Measurements from ENCODE around the gene SLC22A23. TPM values are rescaled to one million over a fixed set of nuclear protein-coding genes. Genes with fewer than 3 reads are reported as not detected.

SLC22A23 gene
- total and polyA plus RNA-seq, 2 of the 4 experiments (the other 2 are of a cell fraction), result 0.72 to 1.6 TPM

DNA sequence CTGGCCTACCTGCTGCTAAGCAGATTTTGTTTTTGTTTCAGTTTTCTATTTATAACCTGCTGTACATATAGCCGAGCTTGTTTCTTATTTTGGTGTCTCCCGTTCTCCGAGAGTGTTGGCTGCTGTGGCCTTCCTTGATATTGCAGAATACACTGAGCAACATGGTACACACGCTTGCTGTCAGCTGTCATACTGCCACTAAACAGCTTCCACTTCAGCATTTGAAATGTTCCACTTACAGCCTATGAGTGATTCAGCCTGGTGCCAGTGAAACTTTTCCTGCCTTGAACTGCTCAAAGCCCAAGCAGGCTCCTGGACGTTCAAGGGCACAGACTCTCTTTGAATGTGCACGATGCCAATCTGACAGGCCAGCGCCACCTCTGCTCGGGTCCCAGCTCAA lies 111.0 kb downstream of the SLC22A23 start:
- Histone ChIP-seq H3K36me3 (ENCODE audit: control insufficient read depth, insufficient read depth, low read length) (no peaks in the 10 kb centered on the region), H3K23ac (ENCODE audit: low read depth, low read length) (no peak overlapping the region), H3K9ac (ENCODE audit: low read depth, low read length) (no peak overlapping the region), H2AK5ac (ENCODE audit: low read depth, low read length) (no peak overlapping the region), H3K4me3 (ENCODE audit: insufficient read depth, low read depth, low read length) (no peak overlapping the region), H3K4me2 (ENCODE audit: low read depth, low read length) (no peak overlapping the region), H4K20me1 (ENCODE audit: insufficient read depth, low read length) (no peaks in the 10 kb centered on the region), H3K14ac (replicated peaks; ENCODE audit: low read depth, low read length) (no peak overlapping the region), H3K4ac (ENCODE audit: low read depth, low read length) (no peak overlapping the region), H2BK20ac (ENCODE audit: low read depth, low read length) (no peak overlapping the region), H3K4me1 (ENCODE audit: control insufficient read depth, insufficient read depth, low read length) (no peaks in the 10 kb centered on the region; the same call in 1 of the 2 replicates), H2BK5ac (ENCODE audit: low read depth, low read length, poor library complexity, severe bottlenecking) (no peak overlapping the region), H3K79me1 (ENCODE audit: low read depth in 1 of 2, low read length in 2 of 2) (no peaks in the 10 kb centered on the region), H3K18ac (ENCODE audit: low read depth, low read length) (no peak overlapping the region), H2BK120ac (ENCODE audit: low read depth, low read length) (no peak overlapping the region), H3K27me3 (ENCODE audit: control insufficient read depth, insufficient read depth, low read length) (peaks cover 22% of the 10 kb centered on the region), H3K9me3 (ENCODE audit: control insufficient read depth, insufficient read depth, low read length) (no peaks in the 10 kb centered on the region), H4K5ac (ENCODE audit: low read depth, low read length) (no peak overlapping the region), H3K27ac (ENCODE audit: insufficient read depth, low read length) (no peak overlapping the region), H2AK9ac (replicated peaks; ENCODE audit: low read depth, low read length, poor library complexity) (no peak overlapping the region), H3K9me1 (ENCODE audit: insufficient read depth, low read length) (no peaks in the 10 kb centered on the region), H4K91ac (ENCODE audit: insufficient read depth, low read depth, low read length) (no peak overlapping the region), H4K8ac (ENCODE audit: low read depth in 2 of 2, low read length in 2 of 2) (no peak overlapping the region), H3K56ac (ENCODE audit: extremely low read depth, insufficient read depth, low read length) (no peak overlapping the region), H2BK15ac (ENCODE audit: low read depth, low read length) (no peak overlapping the region), H2AFZ (replicated peaks; ENCODE audit: low read length, poor library complexity) (peak overlapping the region; percentile 3)
- no peak for ATAC-seq (ENCODE audit: low read depth)
- intact Hi-C loops (cut with micrococcal nuclease) (no loop called here), in situ Hi-C loops (cut with MboI; ENCODE audit: low sequenced_read_pairs) (no loop called here), dilution Hi-C loops (cut with HindIII; ENCODE audit: low sequenced_read_pairs, unreplicated experiment) (no loop called here)
- 72% methylated on average over 4 of the region's 8 CpGs; no CpG with 5 or more reads in 1 of the 2 experiments for WGBS, 2 experiments (ENCODE audit: extremely low coverage in 2 of 2, insufficient read length in 1 of 2)
- CTCF ChIA-PET, result no interaction called here
- BruUV-seq (replicated peaks), result no TSS peak
- TF ChIP-seq, protein P1, sequence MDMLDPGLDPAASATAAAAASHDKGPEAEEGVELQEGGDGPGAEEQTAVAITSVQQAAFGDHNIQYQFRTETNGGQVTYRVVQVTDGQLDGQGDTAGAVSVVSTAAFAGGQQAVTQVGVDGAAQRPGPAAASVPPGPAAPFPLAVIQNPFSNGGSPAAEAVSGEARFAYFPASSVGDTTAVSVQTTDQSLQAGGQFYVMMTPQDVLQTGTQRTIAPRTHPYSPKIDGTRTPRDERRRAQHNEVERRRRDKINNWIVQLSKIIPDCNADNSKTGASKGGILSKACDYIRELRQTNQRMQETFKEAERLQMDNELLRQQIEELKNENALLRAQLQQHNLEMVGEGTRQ (IDR thresholded peaks at IDR 0.05; ENCODE audit: low read depth, low read length), result no peak
- no peak for TF ChIP-seq RAD21 (IDR thresholded peaks at IDR 0.05; ENCODE audit: low read length)
- TF ChIP-seq CHD1 (IDR thresholded peaks at IDR 0.05; ENCODE audit: low read depth, low read length), result no peak
- TF ChIP-seq, protein P2, sequence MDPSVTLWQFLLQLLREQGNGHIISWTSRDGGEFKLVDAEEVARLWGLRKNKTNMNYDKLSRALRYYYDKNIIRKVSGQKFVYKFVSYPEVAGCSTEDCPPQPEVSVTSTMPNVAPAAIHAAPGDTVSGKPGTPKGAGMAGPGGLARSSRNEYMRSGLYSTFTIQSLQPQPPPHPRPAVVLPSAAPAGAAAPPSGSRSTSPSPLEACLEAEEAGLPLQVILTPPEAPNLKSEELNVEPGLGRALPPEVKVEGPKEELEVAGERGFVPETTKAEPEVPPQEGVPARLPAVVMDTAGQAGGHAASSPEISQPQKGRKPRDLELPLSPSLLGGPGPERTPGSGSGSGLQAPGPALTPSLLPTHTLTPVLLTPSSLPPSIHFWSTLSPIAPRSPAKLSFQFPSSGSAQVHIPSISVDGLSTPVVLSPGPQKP (IDR thresholded peaks at IDR 0.05; ENCODE audit: borderline replicate concordance, low read depth, low read length), result no peak
- no peak for TF ChIP-seq MAZ (IDR thresholded peaks at IDR 0.05; ENCODE audit: borderline replicate concordance, low read depth, low read length)
- no peak for TF ChIP-seq NFE2L2 (IDR thresholded peaks at IDR 0.05; ENCODE audit: low read depth, low read length)
- TF ChIP-seq RCOR1 (IDR thresholded peaks at IDR 0.05; ENCODE audit: insufficient replicate concordance, low read length), result no peak
- TF ChIP-seq BHLHE40 (IDR thresholded peaks at IDR 0.05; ENCODE audit: low read depth, low read length), result no peak
- no peak for TF ChIP-seq CEBPB (IDR thresholded peaks at IDR 0.05; ENCODE audit: low read depth, low read length)
- no peak for TF ChIP-seq POLR2A (IDR thresholded peaks at IDR 0.05; ENCODE audit: low read depth, low read length)
- DNase-seq, result no peak
- POLR2A ChIA-PET (ENCODE audit: unreplicated experiment), result no interaction called here
